Effector memory CD4-positive, alpha-beta T cell (primary cell): ENCODE data around the gene CYP2A6.

Source experiments
- DNase-seq, 3 donors: peaks; one replicate each; pipeline ENCODE4 v3.0.0-alpha.2; 2020
- H3K27ac ChIP-seq: 2 replicates; pipeline ENCODE4 v1.7.0; 2013; ENCODE audit warnings: mild to moderate bottlenecking, low read length, moderate library complexity; ENCODE audit not compliant: insufficient read depth, poor library complexity, severe bottlenecking
- H3K27me3 ChIP-seq: replicated peaks from 2 replicates; pipeline ENCODE4 v1.7.0; 2013; ENCODE audit warnings: mild to moderate bottlenecking, low read length; ENCODE audit not compliant: insufficient read depth, control insufficient read depth, poor library complexity, severe bottlenecking
- H3K36me3 ChIP-seq: 2 replicates; pipeline ENCODE4 v1.7.0; 2013; ENCODE audit warnings: mild to moderate bottlenecking, low read length, moderate library complexity; ENCODE audit not compliant: control insufficient read depth, insufficient read depth
- H3K4me1 ChIP-seq: 2 replicates; pipeline ENCODE4 v1.7.0; 2013; ENCODE audit warnings: low read length, mild to moderate bottlenecking; ENCODE audit not compliant: control insufficient read depth, insufficient read depth, poor library complexity, severe bottlenecking
- H3K4me3 ChIP-seq: 2 replicates; pipeline ENCODE4 v1.7.0; 2013; ENCODE audit warnings: low read length, low read depth, mild to moderate bottlenecking; ENCODE audit not compliant: insufficient read depth, poor library complexity, severe bottlenecking
- H3K9me3 ChIP-seq: 2 replicates; pipeline ENCODE4 v1.7.0; 2013; ENCODE audit warnings: mild to moderate bottlenecking, low read length, moderate library complexity; ENCODE audit not compliant: control insufficient read depth

The CYP2A6 gene

DNA sequence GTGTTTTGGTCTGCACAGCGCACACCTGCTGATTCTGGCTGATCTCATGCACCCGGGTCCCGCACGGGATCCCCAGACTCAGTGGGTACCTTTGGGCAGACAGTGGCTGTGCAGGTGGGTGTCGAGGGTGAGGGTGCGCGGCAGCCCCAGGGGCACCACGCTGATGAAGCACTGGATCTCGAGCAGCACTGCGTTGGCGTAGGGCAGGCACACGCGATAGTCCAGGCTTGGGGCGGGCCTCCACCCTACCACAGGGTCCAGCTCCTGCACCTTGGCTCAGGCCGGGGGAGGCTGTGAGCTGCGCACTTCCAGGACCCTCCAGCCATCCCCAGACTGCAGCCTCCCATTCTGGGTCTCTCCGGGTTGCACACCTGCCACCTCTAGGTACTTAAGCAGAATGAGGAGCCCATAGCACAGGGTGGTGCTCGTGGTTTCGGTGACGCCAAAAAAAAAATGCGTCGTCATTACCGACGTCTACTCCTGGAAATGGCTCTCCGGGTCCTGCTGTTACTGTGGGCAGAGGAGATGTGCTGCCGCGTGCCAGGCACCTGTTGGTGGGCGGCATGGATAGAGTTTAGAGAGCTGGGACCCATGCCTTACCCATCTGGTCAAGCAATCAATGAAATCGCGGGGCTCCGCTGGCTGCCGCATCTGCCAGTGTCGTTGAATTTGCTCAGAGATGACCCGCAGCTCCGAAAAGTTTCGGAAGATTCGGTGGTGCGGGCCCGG is 40.7 kb downstream of the CYP2A6 start:
- Histone ChIP-seq H3K9me3 (no peaks in the 10 kb centered on the region), H3K36me3 (peaks cover 22% of the 10 kb centered on the region), H3K27me3 (no peaks in the 10 kb centered on the region), H3K27ac (no peak overlapping the region), H3K4me1 (peaks cover 65% of the 10 kb centered on the region), H3K4me3 (no peak overlapping the region)
- no peak for DNase-seq

DNA sequence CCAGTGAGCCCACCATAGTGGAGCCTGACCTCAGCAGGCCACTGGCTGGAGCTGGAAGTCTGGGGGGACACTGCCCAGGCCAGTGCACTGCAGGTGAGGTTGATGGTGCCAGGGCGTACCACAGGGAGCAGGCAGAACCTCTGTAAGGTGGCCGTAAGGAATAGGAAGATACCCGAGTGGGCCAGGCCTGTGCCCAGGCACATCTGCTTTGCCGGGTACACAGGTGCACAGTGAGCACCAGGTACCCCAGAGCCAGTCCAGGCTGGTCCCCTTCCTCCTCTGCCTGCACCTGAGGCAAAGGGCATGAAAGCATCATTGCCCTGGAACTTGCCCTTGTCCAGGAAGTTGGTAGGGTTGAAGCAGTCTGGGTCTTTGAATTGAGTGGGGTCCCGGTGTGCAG is 41.8 kb downstream of the CYP2A6 start:
- no peaks in the 10 kb centered on the region for H3K27me3 ChIP-seq
- no peak overlapping the region for H3K4me3 ChIP-seq
- H3K4me1 ChIP-seq: peaks cover 75% of the 10 kb centered on the region
- H3K36me3 ChIP-seq: peaks cover 22% of the 10 kb centered on the region
- no peak for DNase-seq
- no peaks in the 10 kb centered on the region for H3K9me3 ChIP-seq
- H3K27ac ChIP-seq: peak overlapping the region; percentile 84

DNA sequence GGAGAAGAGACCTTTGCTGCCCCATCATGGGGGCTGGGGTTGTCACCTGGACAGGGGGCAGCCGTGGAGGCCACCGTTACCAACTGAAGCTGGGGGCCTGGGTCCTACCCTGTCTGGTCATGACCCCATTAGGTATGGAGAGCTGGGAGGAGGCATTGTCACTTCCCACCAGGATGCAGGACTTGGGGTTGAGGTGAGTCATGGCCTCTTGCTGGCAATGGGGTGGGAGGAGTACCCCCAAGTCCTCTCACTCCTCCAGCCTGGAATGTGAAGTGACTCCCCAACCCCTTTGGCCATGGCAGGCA is 42.3 kb downstream of the CYP2A6 start:
- H3K27ac ChIP-seq: peak overlapping the region; percentile 84
- no peaks in the 10 kb centered on the region for H3K9me3 ChIP-seq
- no peak for DNase-seq
- no peak overlapping the region for H3K4me3 ChIP-seq
- no peaks in the 10 kb centered on the region for H3K27me3 ChIP-seq
- H3K4me1 ChIP-seq: peaks cover 80% of the 10 kb centered on the region
- H3K36me3 ChIP-seq: peaks cover 22% of the 10 kb centered on the region

DNA sequence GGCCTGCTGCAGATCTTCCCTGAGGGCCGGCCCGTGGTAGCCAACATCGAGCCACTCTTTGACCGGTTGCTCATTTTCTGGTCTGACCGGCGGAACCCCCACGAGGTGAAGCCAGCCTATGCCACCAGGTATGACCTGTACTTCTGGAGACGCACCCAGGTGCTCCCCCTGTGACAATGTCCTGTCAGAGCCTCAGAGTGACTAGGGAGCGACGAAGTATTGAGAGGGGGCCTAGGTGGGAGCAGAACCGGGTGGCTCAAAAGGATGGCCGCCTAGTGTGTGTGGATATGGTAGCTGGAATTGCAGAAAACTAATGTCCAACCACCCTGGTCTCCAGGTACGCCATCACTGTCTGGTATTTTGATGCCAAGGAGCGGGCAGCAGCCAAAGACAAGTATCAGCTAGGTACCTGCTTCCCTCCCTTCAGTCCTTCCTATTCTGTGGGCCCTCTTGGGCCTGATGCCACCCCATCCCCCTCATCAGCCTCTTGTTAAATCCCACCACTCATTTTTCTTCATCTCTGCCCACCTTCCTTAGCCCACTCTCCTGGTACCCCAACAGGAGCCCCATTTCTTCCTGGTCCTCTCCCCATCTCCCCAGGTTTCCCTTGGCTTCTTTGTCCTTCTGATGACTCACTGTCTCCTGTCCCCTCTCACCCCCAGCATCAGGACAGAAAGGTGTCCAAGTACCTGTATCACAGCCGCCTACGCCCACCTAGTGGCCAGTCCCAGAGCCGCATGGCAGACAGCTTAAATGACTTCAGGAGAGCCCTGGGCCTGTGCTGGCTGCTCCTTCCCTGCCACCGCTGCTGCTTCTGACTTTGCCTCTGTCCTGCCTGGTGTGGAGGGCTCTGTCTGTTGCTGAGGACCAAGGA is 42.9 kb downstream of the CYP2A6 start:
- no peaks in the 10 kb centered on the region for H3K27me3 ChIP-seq
- no peaks in the 10 kb centered on the region for H3K9me3 ChIP-seq
- H3K4me3 ChIP-seq: peak overlapping the region; percentile 10
- peaks cover 22% of the 10 kb centered on the region for H3K36me3 ChIP-seq
- DNase-seq: no peak
- H3K27ac ChIP-seq: peak overlapping the region; percentile 84
- peaks cover 86% of the 10 kb centered on the region for H3K4me1 ChIP-seq

DNA sequence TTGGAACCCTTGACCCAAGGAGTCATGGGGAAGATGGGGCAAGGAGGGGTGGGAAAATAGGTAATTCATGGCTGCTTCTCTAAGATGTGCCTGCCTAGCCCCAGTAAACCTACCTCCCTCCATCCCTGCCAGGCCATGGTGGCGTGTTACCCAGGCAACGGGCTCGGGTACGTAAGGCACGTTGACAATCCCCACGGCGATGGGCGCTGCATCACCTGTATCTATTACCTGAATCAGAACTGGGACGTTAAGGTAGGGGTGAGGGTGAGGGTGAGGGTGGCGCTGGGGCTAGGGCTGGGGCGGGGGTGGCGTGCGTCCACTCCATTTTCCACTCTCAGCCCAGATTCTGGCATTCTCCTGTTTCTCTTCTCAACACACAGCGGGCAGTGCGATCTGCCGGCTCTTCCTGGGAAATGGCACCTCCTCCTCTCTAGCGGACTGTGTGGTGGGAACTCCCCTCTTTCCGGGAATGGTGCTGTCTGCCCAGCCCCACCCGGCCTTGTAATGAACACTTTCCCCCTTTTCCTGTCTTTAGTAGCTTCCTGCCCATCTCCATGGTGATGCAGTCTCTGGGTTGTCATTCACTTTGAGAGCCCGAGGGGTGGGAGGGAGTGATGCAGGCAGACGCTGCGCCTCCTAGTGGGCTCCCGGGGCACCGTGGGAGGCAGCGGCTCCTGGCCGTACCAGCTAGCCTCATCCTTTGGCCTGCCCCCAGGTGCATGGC is 43.7 kb downstream of the CYP2A6 start:
- Histone ChIP-seq H3K27me3 (no peaks in the 10 kb centered on the region), H3K36me3 (peaks cover 22% of the 10 kb centered on the region), H3K9me3 (no peaks in the 10 kb centered on the region), H3K4me3 (peak overlapping the region; percentile 20), H3K4me1 (peaks cover 87% of the 10 kb centered on the region), H3K27ac (peak overlapping the region; percentile 84)
- peak; percentile 71 to 80 (median 75) for DNase-seq

DNA sequence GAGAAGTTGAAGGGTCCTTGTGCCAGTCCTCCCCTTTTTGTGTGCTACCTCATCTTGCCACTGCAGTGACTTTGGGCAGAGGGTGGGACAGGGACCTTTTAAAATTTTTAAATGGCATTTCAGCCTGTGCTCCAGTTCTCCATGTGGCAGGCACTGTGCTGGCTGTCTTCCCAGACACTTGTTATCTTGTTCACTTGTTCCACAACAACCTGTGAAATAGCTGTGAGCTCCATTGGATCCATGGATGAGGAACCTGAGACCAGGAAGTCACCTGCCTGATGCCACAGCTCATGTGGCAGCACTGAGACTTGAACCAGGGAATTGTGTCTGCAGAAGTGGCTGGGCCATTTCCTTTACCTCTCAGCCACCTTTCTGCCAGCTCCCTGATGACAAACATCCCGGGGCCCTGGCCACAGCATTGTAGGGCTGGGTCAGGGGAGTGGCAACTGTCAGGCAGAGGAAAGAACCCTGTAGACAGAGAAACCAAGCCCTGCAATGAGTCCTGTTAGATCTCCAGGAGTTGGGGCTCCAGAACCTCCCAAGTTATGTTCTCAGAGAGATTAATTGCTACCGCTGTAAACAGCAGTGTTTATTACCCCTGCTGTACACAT is 44.9 kb downstream of the CYP2A6 start:
- Histone ChIP-seq H3K9me3 (no peaks in the 10 kb centered on the region), H3K27me3 (no peaks in the 10 kb centered on the region), H3K36me3 (peaks cover 29% of the 10 kb centered on the region), H3K4me3 (no peak overlapping the region), H3K4me1 (peaks cover 91% of the 10 kb centered on the region), H3K27ac (peak overlapping the region; percentile 84)
- peak; percentile 33 to 43 (median 35) for DNase-seq

DNA sequence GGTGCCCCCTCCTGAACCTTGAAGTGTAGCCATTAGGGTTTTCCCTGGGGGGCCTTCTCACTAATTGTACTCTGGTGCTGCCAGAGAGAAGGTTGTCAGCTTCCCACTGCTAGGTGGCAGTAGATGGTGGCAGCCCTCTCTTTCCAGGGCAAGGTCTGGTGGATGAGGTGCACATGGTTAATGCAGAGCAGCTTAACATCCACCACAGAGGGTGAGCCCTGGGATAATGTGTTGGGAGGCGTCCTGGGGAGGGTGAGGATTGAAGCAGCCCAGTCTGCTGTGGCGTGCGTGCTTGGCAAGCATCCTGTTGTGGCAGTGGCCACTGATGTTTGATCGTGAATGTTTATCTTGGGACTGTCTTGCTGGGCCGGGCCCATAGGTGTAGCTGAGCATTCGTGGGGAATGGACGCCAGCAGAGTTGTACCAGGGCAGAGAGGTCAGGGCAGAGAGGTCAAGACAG is 45.4 kb downstream of the CYP2A6 start:
- DNase-seq: no peak
- Histone ChIP-seq H3K27ac (peak overlapping the region; percentile 84), H3K36me3 (peaks cover 29% of the 10 kb centered on the region), H3K4me1 (peaks cover 91% of the 10 kb centered on the region), H3K4me3 (no peak overlapping the region), H3K27me3 (no peaks in the 10 kb centered on the region), H3K9me3 (no peaks in the 10 kb centered on the region)

DNA sequence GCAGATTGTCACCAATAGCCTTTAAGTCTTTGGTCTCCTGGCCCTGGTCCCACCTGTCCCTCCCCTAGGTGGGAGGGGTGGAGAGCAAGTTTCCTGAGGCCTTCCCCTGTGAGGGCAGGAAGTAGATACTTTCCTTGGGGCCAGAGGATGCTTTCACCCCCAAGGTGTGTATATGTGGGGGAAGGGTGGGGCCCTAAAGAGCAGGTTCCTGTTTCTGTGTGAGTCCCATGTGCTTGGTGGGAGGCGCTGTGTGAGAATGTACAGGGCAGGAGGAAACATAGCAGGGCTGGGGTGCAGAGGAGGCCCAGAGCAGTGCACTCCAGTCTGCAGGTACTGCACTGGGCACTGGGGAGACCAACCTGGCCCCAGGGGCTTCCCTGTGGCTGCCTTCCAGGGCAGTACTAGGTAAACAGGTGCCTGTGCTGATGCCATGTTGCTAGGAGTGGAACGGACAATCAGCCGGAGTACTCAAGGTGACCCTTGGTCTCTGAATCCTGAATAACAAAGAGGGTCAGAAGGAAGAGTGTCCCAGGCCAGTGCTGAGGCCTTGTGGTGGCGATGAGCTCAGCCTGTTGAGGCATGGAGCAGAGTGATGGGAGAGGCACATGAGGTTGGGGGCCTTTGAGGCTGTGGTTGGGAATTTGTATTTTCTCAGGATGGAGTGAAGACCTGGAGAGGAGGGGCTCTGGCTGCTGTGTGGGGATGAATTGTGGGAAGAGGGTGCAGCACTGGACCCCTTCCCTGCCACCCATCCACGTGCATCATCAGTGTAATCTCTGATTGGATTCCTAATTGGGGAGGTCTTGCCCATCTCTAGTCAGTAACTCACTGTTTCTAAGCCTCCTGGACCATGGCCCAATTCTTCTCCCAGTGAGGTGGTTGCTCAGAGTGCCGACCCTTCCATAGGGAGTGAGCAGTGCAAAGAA is 46.1 kb downstream of the CYP2A6 start:
- peak overlapping the region; percentile 26 for H3K4me3 ChIP-seq
- peaks cover 89% of the 10 kb centered on the region for H3K4me1 ChIP-seq
- DNase-seq: peak; percentile 52 to 66 (median 62)
- peak overlapping the region; percentile 84 for H3K27ac ChIP-seq
- peaks cover 25% of the 10 kb centered on the region for H3K36me3 ChIP-seq
- H3K9me3 ChIP-seq: no peaks in the 10 kb centered on the region
- H3K27me3 ChIP-seq: no peaks in the 10 kb centered on the region
